Neural crest cell (in vitro differentiated cells): ENCODE data around the gene DVL1. TPM values are rescaled to one million over a fixed set of nuclear protein-coding genes. Genes with fewer than 3 reads are reported as not detected.

ENCODE experiments used
- DNase-seq: peaks from one replicate; pipeline ENCODE4 v3.0.0; 2021; ENCODE audit warnings: low read depth, mixed read lengths, low spot score
- H3K27ac Mint-ChIP-seq: one replicate; pipeline ENCODE4 v1.8.0; 2021; ENCODE audit warnings: mild to moderate bottlenecking, mixed read lengths; ENCODE audit not compliant: unreplicated experiment
- H3K27me3 Mint-ChIP-seq: 2 replicates; pipeline ENCODE4 v1.8.0; 2021; ENCODE audit warnings: low read depth, mild to moderate bottlenecking, mixed read lengths
- H3K36me3 Mint-ChIP-seq: 2 replicates; pipeline ENCODE4 v1.8.0; 2021; ENCODE audit warnings: low read depth, mild to moderate bottlenecking, mixed read lengths
- H3K4me1 Mint-ChIP-seq: 2 replicates; pipeline ENCODE4 v1.8.0; 2021; ENCODE audit warnings: mixed read lengths
- H3K4me3 Mint-ChIP-seq: one replicate; pipeline ENCODE4 v1.8.0; 2021; ENCODE audit warnings: mild to moderate bottlenecking, mixed read lengths
- H3K9me3 Mint-ChIP-seq: 2 replicates; pipeline ENCODE4 v1.8.0; 2021; ENCODE audit warnings: mixed read lengths
- CTCF ChIP-seq: fragments of 200-600 bp; sonication (generic); conservative IDR thresholded peaks from 2 replicates; pipeline ENCODE4 v1.5.0; 2021; ENCODE audit warnings: antibody characterized with exemption, mild to moderate bottlenecking
- total RNA-seq: library from RNA; stranded (reverse); gene quantifications from 2 replicates; pipeline ENCODE4 v1.2.1, GENCODE V29; 2021

The DVL1 gene
- total RNA-seq, 1 donor from 2014 or later, result 63.4 TPM

DNA sequence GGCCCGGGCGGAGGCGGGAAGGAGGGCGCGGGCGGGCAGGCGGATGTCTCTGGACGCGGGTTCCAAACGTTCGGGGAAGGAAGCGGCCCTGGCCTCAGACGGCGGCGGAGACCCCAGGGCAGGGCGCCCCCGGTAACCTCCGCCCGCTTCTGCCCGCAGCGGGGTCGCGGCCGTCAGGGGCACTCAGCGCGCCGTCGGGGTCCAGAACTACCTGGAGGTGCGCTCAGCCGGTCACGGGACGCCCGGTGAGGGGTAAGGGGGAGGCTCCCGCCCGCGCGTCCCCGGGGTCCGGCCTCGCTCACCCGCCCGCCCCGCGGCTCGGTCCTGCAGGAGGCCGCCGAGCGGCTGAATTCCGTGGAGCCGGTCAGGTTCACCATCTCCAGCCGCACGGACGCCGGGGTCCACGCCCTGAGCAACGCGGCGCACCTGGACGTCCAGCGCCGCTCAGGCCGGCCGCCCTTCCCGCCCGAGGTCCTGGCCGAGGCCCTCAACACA, 40.4 kb downstream of the DVL1 start:
- H3K4me1 Mint-ChIP-seq, result peaks cover 24% of the 10 kb centered on the region
- no peak for DNase-seq
- no peaks in the 10 kb centered on the region for H3K36me3 Mint-ChIP-seq
- H3K27ac Mint-ChIP-seq, result peak overlapping the region; percentile 27
- H3K9me3 Mint-ChIP-seq, result no peaks in the 10 kb centered on the region
- no peaks in the 10 kb centered on the region for H3K27me3 Mint-ChIP-seq
- no peak for TF ChIP-seq CTCF
- H3K4me3 Mint-ChIP-seq, result peak overlapping the region; percentile 88

DNA sequence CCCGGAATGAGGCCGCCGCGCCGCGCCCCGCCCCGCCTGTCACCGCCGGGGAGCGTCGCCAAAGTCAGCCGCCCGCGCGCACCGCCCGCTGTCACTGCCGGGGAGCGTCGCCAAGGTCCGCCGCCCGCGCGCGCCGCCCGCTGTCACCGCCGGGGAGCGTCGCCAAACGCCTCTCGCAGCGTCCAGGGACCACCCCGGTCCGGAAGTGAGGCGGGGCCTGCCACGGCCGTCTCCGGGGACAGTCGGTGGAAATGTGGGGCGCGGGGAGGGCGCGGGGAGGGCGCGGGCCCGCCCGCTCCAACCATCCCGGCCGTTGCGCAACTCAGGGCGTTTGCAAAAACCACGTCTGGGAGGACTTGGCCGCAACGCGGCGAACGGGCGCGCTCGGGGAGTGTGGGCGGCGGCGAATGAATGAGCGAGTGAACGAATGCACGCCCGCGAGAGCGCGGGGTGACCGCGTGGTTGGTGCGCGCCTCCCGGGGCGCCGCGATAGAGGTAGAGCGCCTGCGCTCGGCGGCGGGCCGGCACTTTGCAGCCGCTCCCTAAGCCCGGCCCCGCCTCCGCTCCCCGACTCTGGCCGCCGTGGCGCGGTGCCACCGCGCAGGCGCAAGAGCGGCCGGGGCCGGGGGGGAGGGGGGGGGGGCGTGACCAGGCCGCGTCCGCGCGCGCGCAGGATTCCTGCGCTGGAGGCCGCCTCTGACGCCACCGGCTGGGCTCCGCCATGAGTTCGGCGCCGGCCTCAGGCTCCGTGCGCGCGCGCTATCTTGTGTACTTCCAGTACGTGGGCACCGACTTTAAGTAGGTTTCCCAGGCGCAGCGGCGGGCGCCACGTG, 41.1 kb downstream of the DVL1 start, which contains the start of the genes ACAP3 and PUSL1:
Gene ACAP3 (minus strand): TSS at position 8 of the 833 bp plus-strand sequence. CDS start 115 bp downstream, outside the sequence.
Gene PUSL1 (plus strand): TSS at position 675 of the 833 bp plus-strand sequence. CDS start 47 bp downstream, at position 722.
- Mint-ChIP-seq H3K36me3 (no peaks in the 10 kb centered on the region), H3K27ac (peak within 1 kb of the TSS; percentile 57), H3K4me1 (peaks cover 24% of the 10 kb centered on the region), H3K9me3 (no peaks in the 10 kb centered on the region), H3K4me3 (peak within 1 kb of the TSS; percentile 90), H3K27me3 (no peaks in the 10 kb centered on the region)
- peak; percentile 17 for TF ChIP-seq CTCF
- peak; percentile 74 for DNase-seq

DNA sequence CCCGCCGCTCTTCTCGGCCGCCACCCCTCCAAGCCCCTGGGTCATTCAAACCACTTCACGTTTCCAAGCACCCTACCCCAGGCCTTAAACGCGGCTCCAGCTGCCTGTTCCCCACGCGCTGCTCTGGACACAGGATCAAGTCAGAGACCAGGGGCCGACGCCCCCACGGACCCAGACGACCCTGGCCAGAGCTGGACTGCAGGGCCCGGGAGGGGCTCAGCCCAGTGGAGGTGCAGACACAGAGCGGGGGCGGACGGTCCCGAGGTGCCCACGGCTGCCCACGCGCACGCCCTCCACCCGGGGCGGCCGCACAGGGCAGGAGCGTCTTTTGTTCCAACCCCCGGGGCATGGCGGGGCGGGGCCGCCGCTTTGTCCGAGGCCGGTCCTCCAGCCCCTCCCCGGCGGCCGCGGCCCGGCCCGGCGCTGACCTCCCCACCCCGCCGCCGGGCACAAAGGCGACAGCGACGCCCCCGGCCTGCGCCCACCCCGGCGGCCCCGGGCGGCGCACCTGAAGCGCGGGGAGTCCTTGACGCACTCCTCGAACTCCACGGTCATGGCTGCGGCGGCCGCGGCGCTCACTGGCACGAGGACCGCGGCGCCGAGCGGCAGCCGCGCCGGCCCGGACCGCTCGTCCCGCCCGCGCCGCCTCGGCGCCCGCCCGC, 41.8 kb downstream of the DVL1 start:
- Mint-ChIP-seq H3K9me3 (no peaks in the 10 kb centered on the region), H3K36me3 (no peaks in the 10 kb centered on the region), H3K27me3 (no peaks in the 10 kb centered on the region), H3K4me1 (peaks cover 24% of the 10 kb centered on the region), H3K27ac (peak overlapping the region; percentile 57), H3K4me3 (peak overlapping the region; percentile 90)
- DNase-seq, result peak; percentile 48
- TF ChIP-seq CTCF, result no peak

DNA sequence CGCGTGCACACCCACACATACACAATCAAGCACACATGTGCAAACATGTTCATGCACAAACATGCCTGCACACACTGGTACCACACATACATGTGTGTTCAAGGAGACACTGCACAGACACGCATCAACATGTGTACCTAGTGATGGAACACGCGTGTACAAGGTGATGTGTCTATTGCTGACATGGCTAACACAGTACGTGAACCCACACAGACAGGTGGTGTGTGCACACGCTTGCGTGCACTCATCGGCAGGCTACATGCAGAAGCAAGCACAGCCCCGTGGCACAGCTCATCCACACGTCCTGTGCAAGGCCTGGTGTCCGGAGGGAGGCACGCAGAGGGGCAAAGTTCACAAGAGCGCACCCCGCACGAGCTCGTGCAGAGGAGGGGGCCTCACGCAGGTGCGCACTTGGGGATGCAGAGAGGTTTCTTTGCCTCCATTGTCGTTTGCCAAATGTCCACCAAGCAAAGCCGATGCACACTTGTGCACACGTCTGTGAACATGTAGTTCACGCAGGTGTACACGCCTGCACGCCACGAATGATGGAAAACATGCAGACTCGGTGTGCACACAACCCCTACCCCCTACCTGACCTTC, 42.5 kb downstream of the DVL1 start:
- no peaks in the 10 kb centered on the region for H3K36me3 Mint-ChIP-seq
- peaks cover 24% of the 10 kb centered on the region for H3K4me1 Mint-ChIP-seq
- peak overlapping the region; percentile 90 for H3K4me3 Mint-ChIP-seq
- no peaks in the 10 kb centered on the region for H3K27me3 Mint-ChIP-seq
- DNase-seq, result no peak
- H3K27ac Mint-ChIP-seq, result peak overlapping the region; percentile 57
- H3K9me3 Mint-ChIP-seq, result no peaks in the 10 kb centered on the region
- no peak for TF ChIP-seq CTCF

- H3K27ac Mint-ChIP-seq, result no peak overlapping the region
- H3K27me3 Mint-ChIP-seq, result no peaks in the 10 kb centered on the region
- H3K9me3 Mint-ChIP-seq, result no peaks in the 10 kb centered on the region
- TF ChIP-seq CTCF, result no peak
- H3K4me3 Mint-ChIP-seq, result peak overlapping the region; percentile 90
- H3K4me1 Mint-ChIP-seq, result peaks cover 24% of the 10 kb centered on the region
- H3K36me3 Mint-ChIP-seq, result no peaks in the 10 kb centered on the region
- DNase-seq, result no peak
Measured at GRCh38 chr1:1306070-1306660, 43.1 kb downstream of the DVL1 start.
